ENCODE measurements around the gene LRRC75B.
"Not testable (repeated sequence)": the region's sequence is repeated elsewhere in the genome, so short reads cannot be mapped to it uniquely, and the experiment has no call there.

The LRRC75B gene, protein sequence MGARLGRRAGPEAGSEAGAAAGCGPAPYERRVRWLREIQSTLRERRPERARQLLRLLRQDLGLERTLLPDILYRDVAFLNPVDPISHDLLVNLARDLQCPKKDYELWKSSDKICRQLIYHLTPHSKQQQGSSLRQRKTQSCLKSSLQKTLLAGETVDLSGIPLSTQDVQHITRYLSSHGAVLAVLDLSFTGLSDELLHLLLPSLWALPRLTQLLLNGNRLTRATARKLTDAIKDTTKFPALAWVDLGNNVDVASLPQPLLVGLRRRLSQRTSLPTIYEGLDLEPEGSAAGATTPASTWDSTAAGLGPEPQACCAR

DNA sequence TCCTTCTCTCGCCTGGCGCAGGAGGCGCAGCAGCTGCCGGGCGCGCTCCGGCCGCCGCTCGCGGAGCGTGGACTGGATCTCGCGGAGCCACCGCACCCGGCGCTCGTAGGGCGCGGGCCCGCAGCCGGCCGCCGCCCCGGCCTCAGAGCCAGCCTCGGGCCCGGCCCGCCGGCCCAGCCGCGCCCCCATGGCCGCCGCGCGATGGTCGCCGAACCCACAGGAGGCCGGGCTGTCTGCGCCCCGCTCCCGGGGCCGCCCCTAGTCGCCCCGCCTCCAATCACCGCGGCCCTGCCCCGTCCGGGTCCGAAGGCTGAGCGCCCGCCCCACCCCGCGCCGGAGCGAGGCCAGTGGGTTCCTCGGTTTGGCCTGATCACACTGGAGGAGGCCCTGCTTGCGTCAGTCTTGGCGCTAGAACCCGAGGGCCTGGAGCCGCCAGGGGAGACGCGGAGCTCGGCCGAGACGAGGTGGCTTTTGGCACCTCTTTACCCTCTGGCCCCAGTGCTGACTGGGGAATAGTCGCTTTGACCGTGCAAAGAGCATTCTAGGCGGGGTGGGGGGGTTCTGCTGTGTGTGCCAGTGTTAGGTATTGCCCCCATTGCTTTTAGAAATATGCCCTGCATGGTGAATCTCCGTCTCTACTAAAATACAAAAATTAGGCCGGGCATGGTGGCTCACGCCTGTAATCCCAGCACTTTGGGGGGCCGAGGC is at the start of gene LRRC75B:
TSS of gene LRRC75B (minus strand) at position 223 of the 708 bp plus-strand sequence. CDS start at position 189, 34 bp downstream.
- DNase-seq = peak; percentile 76
- in situ Hi-C loops (cut with MboI; ENCODE audit: low pct_unique_long_range_greater_than_20kb, low sequenced_read_pairs) = no loop called here

DNA sequence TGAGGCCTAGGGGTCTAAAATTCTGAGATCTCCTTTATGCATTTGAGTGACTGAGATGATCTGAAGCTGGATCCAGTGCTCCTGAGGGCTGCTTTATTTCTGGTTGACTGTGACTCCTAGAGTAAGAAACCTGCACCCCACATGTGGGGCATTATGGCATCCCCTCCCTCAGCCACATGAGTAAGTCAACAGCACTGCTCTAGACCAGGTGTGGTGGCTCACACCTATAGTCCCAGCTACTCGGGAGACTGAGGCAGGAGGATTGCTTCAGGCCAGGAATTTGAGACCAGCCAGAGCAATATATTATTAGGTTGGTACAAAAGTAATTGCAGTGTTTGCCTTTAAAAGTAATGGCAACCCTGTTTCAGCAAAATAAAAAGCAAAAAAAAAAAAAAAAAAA is 49.4 kb upstream of the LRRC75B start:
- in situ Hi-C loops (cut with MboI; ENCODE audit: low pct_unique_long_range_greater_than_20kb, low sequenced_read_pairs); DNase-seq: not testable (repeated sequence)

DNA sequence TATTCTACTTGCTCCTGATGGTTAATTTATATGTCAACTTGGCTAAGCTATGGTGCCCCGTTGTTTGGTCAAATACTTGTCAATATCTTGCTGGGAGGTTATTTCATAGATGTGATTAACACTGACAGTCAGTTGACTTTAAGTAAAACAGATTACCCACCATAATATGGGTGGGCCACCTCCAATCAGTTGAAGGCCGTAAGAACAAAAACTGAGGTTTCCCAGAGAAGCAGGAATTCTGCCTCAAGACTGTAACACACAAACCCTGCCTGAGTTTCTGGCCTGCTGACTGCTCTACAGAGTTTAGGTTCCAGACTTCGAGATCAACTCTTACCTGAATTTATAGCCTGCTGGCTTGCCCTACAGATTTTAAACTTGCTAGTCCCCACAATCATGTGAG is 43.6 kb upstream of the LRRC75B start:
- in situ Hi-C loops (cut with MboI; ENCODE audit: low pct_unique_long_range_greater_than_20kb, low sequenced_read_pairs); DNase-seq: not testable (repeated sequence)

DNA sequence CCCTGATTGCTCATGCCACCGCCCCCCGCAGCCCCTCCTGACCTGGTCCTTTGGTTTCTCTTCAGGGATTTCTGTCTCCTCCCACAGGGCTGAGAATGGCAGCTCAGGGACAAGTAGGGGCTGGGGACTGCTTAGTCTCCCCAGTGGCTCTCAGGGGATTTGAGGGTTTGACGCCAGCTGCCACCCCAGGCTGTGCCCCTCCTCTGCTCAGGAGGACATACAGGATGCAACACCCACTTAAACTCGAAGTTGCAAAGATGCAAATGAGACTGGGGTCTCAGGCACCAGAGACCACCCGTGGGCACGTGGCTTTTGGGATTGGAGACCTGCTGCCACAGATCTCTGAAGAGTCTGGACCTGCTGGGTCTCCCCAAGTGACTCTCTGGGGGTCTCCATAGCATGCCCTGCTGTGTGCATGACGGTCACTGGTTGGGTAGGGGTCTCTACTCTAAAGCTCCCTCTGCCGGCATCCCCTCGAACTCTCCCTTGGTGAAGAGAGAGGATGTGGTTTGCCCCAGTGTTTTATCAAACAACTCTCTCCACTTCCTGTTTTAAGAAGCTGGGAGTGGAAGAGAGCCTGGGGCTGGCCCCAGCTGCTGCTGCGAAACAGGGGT is 42.0 kb upstream of the LRRC75B start:
- peak; percentile 68 for DNase-seq
- in situ Hi-C loops (cut with MboI; ENCODE audit: low pct_unique_long_range_greater_than_20kb, low sequenced_read_pairs) = not testable (repeated sequence)

DNA sequence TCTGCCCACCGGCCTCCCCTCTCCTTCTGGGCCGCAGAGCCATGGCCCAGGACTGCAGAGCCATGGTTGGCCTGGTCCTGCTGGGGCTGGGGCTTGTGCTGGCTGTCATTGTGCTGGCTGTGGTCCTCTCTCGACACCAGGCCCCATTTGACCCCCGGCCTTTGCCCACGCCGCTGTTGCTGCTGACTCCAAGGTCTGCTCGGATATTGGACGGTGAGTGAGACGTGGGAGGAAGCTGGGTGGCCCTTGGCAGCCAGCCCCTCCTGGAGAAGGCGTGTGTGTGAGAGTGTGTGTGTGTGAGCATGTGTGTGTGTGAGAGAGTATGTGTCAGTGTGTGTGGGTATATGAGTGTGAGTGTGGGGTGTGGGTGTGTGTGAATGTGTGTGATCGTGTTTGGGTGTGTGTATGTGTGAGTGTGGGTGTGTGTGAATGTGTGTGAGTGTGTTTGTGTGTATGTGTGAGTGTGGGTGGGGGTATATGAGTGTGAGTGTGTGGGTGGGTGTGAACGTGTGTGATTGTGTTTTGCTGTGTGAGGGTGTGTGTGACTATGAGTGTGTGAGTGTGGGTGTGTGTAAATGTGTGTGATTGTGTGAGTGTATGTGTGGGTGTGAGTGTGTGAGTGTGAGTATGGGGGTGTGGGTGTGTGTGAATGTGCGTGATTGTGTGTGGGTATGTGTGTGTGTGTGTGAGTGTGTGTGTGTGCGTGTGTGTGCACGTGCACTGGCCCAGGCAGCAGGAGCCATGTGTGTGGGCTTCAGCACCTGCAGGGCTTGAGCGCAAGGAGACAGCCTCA is 40.6 kb upstream of the LRRC75B start:
- DNase-seq = peak; percentile 45
- in situ Hi-C loops (cut with MboI; ENCODE audit: low pct_unique_long_range_greater_than_20kb, low sequenced_read_pairs) = not testable (repeated sequence)

DNA sequence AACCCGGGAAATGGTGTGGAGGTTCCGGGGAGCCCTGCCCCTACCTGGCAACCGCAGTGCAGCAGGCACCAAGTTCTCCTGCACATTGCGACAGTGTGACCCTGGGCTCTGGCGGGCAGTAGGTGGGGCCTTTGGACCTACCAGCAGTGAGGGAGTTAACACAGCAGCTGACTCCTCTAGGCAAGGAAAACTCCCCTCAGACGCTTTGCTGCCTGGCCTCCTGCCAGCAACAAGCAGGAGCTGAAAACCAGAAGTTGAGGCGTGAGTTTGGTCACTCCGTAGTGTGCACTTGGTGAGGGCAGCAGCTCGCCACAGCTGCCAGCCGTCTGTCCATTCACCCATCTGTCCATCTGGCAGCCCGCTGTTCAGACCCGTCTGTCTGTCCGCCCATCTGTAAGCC is 39.8 kb upstream of the LRRC75B start:
- peak; percentile 53 for DNase-seq
- in situ Hi-C loops (cut with MboI; ENCODE audit: low pct_unique_long_range_greater_than_20kb, low sequenced_read_pairs) = not testable (repeated sequence)

DNA sequence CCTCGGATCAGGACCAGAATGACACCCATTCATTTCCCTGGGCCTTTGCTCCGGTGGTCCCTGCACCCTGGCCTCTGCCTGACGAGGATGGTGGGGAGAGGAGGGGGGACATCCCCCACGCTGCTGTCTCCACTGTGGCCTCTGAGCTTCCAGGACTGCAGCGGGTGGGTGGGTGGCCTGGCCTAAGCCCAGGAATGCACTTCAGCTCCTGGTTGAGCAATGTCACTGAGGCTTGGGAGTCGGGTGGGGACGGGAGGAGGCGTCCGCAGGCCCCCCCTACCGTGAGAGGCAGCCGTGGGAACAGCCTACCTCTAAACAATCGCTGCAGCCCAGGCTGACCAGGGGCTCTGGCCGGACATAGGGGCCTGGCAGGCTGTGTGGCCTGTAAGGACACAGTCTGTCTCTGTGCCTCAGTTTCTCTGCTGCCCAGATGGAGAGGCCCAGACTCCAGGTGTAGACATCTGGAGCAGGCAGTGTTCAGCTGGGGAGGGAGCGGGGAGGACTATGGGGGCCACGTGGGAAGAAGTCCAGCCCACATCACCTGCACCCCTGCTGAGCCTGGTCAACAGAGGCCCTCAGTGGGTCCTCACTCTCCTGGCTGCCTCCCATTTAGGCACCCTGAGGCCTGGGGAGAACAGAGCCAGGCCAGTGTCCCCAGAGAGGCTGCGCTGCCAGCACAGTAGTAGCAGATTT is 38.7 kb upstream of the LRRC75B start:
- in situ Hi-C loops (cut with MboI; ENCODE audit: low pct_unique_long_range_greater_than_20kb, low sequenced_read_pairs); DNase-seq: not testable (repeated sequence)

DNA sequence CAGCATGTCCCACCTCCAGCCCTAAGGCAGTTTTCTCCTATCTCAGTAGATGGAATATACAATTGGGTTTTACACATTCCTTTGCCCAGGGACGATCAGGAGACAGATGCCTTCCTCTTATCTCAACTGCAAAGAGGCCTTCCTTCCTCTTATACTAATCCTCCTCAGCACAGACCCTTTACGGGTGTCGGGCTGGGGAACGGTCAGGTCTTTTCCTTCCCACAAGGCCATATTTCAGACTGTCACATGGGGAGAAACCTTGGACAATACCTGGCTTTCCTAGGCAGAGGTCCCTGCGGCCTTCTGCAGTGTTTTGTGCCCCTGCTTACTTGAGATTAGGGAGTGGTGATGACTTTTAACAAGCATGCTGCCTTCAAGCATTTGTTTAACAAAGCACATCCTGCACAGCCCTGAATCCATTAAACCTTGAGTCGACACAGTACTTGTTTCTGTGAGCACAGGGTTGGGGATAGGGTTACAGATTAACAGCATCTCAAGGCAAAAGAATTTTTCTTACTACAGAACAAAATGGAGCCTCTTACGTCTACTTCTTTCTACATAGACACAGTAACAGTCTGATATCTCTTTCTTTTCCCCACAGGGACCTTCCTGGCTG is 38.0 kb upstream of the LRRC75B start:
- peak; percentile 61 for DNase-seq
- in situ Hi-C loops (cut with MboI; ENCODE audit: low pct_unique_long_range_greater_than_20kb, low sequenced_read_pairs) = not testable (repeated sequence)

DNA sequence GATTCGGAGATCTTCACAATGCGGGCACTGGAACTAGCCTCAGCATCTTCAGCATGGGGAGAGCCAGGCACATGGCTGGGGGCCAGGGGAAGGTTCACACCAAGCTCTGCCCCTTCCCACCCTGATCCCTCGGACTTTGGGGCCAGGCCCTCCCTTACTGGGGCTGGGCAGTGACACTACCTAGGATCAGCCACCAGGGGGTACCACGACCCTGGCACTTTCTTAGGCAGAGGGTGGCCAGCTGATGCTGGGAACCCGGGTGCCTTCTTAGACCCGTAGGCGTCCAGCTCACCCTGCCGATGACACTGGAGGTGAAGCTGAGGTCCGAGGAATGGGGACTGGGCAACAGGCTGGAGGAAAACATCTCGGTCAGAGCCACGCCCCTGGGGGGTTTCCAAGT is 36.2 kb upstream of the LRRC75B start:
- in situ Hi-C loops (cut with MboI; ENCODE audit: low pct_unique_long_range_greater_than_20kb, low sequenced_read_pairs); DNase-seq: not testable (repeated sequence)

DNA sequence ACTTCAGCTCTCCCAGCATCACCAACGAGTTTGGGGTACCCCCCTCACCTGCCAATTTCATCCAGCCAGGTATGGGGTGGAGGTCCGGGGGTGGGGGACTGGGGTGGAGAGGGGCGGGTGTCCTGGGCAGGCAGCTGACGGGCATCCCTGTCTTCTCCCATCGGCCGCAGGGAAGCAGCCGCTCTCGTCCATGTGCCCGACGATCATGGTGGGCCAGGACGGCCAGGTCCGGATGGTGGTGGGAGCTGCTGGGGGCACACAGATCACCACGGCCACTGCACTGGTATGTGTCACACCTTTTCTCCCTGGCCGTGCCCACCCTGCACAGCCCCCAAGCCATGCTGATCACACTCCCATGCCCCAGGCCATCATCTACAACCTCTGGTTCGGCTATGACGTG is 35.0 kb upstream of the LRRC75B start:
- DNase-seq = not testable (repeated sequence)

DNA sequence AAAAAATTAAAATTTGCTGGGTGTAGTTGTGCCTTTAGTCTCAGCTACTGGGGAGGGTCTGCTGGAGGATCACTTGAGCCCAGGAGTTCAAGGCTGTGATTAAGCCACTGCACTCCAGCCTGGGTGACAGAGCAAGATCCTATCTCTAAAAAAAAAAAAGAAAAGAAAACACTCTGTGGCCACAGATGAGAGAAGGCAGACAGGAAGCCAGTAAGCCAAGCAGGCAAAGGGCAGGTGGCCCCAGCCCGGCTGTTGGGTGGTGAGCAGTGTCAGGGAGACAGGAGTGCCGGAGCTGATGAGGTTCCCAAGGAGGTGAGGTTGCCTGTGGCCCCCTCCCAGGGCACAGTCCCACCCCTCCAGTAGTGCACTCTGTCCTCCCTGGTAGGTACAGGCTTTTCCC is 29.7 kb upstream of the LRRC75B start:
- in situ Hi-C loops (cut with MboI; ENCODE audit: low pct_unique_long_range_greater_than_20kb, low sequenced_read_pairs) = not testable (repeated sequence)
- peak; percentile 66 for DNase-seq

More for the DNA sequence above, 35.0 kb upstream of the LRRC75B start:
- in situ Hi-C loops (cut with MboI; ENCODE audit: low pct_unique_long_range_greater_than_20kb, low sequenced_read_pairs) = not testable (repeated sequence)

DNA sequence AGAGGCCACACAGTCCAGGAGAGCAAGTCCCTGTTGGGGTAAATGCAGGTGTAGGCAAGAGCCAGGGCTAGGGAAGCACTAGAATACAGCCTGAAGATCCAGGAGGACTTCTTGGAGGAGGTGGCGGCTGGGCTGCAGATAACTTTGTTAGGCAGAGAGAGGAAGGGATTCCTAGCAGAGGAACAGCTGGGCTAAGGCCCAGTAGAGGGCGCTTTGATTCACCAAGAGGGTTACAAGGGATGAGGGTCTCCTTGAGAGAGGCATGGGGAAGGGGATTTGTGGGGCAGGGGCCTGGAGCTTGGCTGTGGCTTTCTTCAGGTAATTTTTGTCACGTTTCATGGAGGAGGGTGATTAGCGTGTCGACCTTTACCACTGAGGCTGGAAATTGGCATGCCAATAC is 28.4 kb upstream of the LRRC75B start:
- DNase-seq; in situ Hi-C loops (cut with MboI; ENCODE audit: low pct_unique_long_range_greater_than_20kb, low sequenced_read_pairs): not testable (repeated sequence)

DNA sequence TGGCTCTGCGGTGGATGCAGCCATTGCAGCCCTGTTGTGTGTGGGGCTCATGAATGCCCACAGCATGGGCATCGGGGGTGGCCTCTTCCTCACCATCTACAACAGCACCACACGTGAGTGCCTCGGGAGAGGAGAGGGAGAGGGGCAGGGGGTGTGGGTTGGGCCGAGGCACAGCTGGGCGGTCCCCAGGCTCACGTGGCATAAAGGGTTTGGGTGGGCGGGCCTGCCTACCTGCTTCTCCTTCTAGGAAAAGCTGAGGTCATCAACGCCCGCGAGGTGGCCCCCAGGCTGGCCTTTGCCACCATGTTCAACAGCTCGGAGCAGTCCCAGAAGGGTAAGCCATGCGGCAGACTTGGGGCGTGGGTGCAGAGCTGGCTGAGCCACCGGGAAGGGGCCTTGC is 21.9 kb upstream of the LRRC75B start:
- DNase-seq; in situ Hi-C loops (cut with MboI; ENCODE audit: low pct_unique_long_range_greater_than_20kb, low sequenced_read_pairs): not testable (repeated sequence)

DNA sequence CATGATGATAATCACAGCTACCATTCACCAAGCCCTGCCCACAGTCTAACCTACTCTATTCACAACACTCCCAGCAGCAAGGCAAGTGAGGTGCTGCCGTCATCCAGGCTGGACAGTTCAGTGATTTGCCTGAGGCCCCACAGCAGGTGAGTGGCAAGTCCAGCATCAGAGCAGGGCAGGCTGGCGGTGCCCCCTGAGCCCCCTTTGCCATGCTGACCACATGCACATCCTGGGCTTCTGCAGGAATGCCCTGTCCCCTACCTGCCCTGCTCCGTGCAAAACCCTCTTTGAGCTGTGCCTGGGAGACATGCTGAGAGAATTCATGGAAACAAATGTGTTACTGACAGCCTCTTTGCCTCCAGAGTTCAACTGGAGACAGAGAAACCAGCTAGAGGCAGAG is 17.0 kb upstream of the LRRC75B start:
- DNase-seq; in situ Hi-C loops (cut with MboI; ENCODE audit: low pct_unique_long_range_greater_than_20kb, low sequenced_read_pairs): not testable (repeated sequence)

DNA sequence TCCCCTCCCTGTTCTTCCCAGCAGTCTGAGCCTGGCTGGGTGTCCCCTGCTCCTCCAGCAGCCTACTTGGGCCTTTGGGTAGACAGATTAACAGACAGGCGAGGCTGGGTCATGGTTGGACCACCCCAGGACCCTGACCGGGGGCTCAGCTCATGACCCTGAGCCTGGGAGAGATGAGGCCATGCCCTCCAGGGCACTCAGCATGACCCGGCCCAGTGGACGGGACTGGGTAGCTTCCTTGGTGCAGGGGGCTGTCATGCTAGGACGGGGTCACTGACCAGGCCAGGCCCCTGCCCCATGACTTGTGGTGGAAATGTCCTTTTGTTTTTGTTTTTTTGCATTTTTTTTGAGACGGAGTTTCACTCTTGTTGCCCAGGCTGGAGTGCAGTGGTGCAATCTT is 15.5 kb upstream of the LRRC75B start:
- DNase-seq; in situ Hi-C loops (cut with MboI; ENCODE audit: low pct_unique_long_range_greater_than_20kb, low sequenced_read_pairs): not testable (repeated sequence)

DNA sequence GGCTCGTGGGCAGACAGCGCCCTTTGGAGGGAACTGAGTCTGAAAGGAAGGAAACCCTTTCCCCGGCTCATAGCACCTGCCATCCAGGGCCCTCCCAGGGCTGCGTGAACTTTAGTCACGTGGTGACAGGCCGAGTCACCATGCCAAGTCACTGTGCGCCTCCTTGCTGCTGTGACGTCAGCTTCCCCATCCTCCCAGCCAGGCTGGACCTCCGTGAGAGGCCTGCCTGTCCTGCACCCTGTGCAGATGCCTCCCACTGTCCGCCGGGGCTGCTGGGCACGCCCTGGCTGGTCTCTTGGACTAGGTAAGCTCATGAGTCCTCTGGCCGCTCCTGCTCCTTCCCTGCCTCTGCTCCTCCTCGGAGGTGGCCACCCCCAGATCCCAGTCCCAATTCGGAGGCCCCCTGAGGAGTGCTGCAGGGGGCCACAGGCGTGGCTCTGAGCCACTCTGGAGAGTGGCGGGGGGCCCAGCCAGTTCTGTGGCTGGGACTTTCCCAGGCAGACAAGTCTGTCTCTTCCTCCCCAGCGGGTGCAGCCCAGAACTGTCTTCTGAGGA is 14.6 kb upstream of the LRRC75B start:
- peak; percentile 27 for DNase-seq
- in situ Hi-C loops (cut with MboI; ENCODE audit: low pct_unique_long_range_greater_than_20kb, low sequenced_read_pairs) = not testable (repeated sequence)

DNA sequence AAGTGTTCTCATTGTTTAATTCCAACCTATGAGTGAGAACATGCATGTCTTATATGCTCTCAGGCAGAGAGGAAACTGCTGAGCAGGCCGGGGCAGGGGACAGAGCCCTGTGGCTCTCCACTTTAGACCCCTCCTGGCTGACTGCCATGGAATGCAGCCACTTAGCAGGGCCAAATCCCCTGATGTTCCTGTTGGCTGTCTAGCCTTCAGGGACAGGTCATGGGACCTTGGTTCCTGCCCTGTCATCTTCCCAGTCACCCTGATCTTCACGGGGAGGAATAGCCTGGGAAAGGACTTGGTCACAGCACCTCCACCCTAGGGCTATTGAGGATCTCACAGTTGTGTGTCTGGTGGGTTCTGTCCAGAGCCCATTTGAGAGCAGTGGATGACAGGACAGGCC is 13.5 kb upstream of the LRRC75B start:
- in situ Hi-C loops (cut with MboI; ENCODE audit: low pct_unique_long_range_greater_than_20kb, low sequenced_read_pairs); DNase-seq: not testable (repeated sequence)
